ENCODE data around the gene TSPEAR.

The TSPEAR gene

GRCh38 chr21:44511938-44512275, 199.5 kb downstream of the TSPEAR start:
- Histone ChIP-seq H3K4me1 (ENCODE audit: insufficient read depth, low read length, severe bottlenecking) (no peaks in the 10 kb centered on the region), H2AFZ (ENCODE audit: low read length) (no peak overlapping the region), H3K36me3 (ENCODE audit: insufficient read depth, low read length) (no peaks in the 10 kb centered on the region), H3K79me2 (ENCODE audit: insufficient read depth, low read length) (no peaks in the 10 kb centered on the region), H3K9me3 (ENCODE audit: low read length) (no peaks in the 10 kb centered on the region), H3K27me3 (ENCODE audit: insufficient read depth, low read length) (no peaks in the 10 kb centered on the region; the same call in 1 of the 2 replicates), H3K27ac (ENCODE audit: low read depth, low read length, poor library complexity, severe bottlenecking) (no peak overlapping the region), H4K20me1 (ENCODE audit: insufficient read depth, low read length) (no peaks in the 10 kb centered on the region), H3K9ac (ENCODE audit: low read length) (no peak overlapping the region), H3K9me2 (ENCODE audit: low read depth, low read length) (no peaks in the 10 kb centered on the region), H3K4me2 (ENCODE audit: low read length) (no peak overlapping the region), H3K4me3 (ENCODE audit: low read depth, low read length, poor library complexity, severe bottlenecking) (no peak overlapping the region), H3F3A (ENCODE audit: insufficient read depth, low read length) (no peaks in the 10 kb centered on the region)
- no peak for TF ChIP-seq EZH2 (IDR thresholded peaks at IDR 0.05; ENCODE audit: borderline replicate concordance, low read length)
- TF ChIP-seq, protein P1, sequence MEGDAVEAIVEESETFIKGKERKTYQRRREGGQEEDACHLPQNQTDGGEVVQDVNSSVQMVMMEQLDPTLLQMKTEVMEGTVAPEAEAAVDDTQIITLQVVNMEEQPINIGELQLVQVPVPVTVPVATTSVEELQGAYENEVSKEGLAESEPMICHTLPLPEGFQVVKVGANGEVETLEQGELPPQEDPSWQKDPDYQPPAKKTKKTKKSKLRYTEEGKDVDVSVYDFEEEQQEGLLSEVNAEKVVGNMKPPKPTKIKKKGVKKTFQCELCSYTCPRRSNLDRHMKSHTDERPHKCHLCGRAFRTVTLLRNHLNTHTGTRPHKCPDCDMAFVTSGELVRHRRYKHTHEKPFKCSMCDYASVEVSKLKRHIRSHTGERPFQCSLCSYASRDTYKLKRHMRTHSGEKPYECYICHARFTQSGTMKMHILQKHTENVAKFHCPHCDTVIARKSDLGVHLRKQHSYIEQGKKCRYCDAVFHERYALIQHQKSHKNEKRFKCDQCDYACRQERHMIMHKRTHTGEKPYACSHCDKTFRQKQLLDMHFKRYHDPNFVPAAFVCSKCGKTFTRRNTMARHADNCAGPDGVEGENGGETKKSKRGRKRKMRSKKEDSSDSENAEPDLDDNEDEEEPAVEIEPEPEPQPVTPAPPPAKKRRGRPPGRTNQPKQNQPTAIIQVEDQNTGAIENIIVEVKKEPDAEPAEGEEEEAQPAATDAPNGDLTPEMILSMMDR (IDR thresholded peaks at IDR 0.05; ENCODE audit: low read length) = no peak

DNA sequence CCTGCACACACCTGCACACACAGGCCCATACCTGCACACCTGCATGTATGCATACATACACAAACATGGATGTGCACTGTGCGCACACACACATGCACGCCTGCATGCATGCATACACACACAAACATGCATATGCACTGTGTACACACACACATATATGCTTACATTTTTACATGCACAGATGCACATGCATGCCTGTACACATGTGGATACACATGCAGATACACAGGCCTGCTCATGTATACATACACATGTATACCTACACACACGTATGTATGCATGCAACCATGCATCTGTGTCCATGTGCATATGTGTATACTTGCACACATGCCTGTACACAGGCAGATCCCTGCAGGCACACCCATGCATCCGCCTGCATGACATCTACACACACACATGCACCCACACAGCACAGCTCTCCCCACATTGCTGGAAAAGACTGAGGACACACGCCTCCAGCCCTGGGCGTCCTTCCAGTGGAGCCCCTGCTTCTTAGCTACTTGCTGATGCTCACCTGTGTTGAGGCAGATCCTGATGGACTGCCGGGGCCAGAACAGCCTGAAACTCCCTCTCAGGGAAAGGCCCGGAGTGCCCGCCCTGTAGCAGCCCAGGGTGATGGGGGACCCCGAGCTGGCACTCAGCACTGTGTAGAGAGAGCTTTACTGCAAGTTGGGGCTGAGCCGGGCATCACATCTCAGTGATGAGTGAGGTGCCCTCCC, 200.0 kb downstream of the TSPEAR start:
- no peaks in the 10 kb centered on the region for H3K4me1 ChIP-seq (ENCODE audit: insufficient read depth, low read length, severe bottlenecking)
- H3K27me3 ChIP-seq (ENCODE audit: insufficient read depth, low read length) = no peaks in the 10 kb centered on the region; the same call in 1 of the 2 replicates
- no peaks in the 10 kb centered on the region for H4K20me1 ChIP-seq (ENCODE audit: insufficient read depth, low read length)
- no peak overlapping the region for H3K27ac ChIP-seq (ENCODE audit: low read depth, low read length, poor library complexity, severe bottlenecking)
- no peak overlapping the region for H3K4me2 ChIP-seq (ENCODE audit: low read length)
- H2AFZ ChIP-seq (ENCODE audit: low read length) = no peak overlapping the region
- H3K9me2 ChIP-seq (ENCODE audit: low read depth, low read length) = no peaks in the 10 kb centered on the region
- H3K36me3 ChIP-seq (ENCODE audit: insufficient read depth, low read length) = no peaks in the 10 kb centered on the region
- H3K4me3 ChIP-seq (ENCODE audit: low read depth, low read length, poor library complexity, severe bottlenecking) = no peak overlapping the region
- no peaks in the 10 kb centered on the region for H3F3A ChIP-seq (ENCODE audit: insufficient read depth, low read length)
- TF ChIP-seq, protein P1 (IDR thresholded peaks at IDR 0.05; ENCODE audit: low read length) = no peak
- TF ChIP-seq EZH2 (IDR thresholded peaks at IDR 0.05; ENCODE audit: borderline replicate concordance, low read length) = no peak
- H3K9me3 ChIP-seq (ENCODE audit: low read length) = no peaks in the 10 kb centered on the region
- H3K9ac ChIP-seq (ENCODE audit: low read length) = no peak overlapping the region
- no peaks in the 10 kb centered on the region for H3K79me2 ChIP-seq (ENCODE audit: insufficient read depth, low read length)

DNA sequence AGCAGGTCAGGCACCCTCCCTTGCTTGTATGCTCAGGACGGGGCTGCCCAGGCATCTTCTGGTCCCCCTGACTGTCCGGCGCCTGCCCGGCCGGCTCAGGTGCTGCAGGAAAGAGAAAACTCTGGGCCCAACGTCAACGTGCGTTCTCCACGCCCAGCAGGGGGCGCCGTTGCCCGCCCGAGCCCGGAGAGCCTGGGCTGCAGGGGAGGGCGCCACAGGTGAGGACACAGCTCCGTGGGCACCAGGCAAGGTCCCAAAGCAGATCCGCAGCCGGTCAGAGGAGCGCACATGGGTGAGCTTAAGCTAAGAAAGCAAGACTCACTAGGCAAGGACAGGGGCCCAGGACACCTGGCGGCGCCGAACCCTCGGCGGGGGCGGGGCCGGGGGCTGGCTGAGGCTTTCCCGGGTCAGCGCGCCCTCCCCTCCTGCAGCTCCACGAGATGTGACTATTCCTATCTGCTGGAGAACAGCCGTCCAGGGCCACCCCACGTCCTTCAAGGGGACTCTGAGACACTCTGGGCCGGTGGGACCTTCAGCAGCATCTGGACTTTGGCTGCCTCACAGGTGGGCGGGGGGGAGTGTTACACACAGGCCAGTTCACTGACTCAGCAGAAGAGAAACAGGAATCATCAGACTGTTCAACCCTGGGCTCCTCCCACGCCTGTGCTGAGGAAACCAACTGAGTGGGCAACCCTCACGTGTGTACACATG, 200.7 kb downstream of the TSPEAR start:
- Histone ChIP-seq H3K4me2 (ENCODE audit: low read length) (peak overlapping the region; percentile 27; the same call in 1 of the 2 replicates), H2AFZ (ENCODE audit: low read length) (no peak overlapping the region), H3K4me3 (ENCODE audit: low read depth, low read length, poor library complexity, severe bottlenecking) (no peak overlapping the region), H4K20me1 (ENCODE audit: insufficient read depth, low read length) (no peaks in the 10 kb centered on the region), H3K9ac (ENCODE audit: low read length) (no peak overlapping the region), H3K79me2 (ENCODE audit: insufficient read depth, low read length) (no peaks in the 10 kb centered on the region), H3K4me1 (ENCODE audit: insufficient read depth, low read length, severe bottlenecking) (no peaks in the 10 kb centered on the region), H3K9me2 (ENCODE audit: low read depth, low read length) (no peaks in the 10 kb centered on the region), H3K27me3 (ENCODE audit: insufficient read depth, low read length) (no peaks in the 10 kb centered on the region; the same call in 1 of the 2 replicates), H3F3A (ENCODE audit: insufficient read depth, low read length) (no peaks in the 10 kb centered on the region), H3K9me3 (ENCODE audit: low read length) (no peaks in the 10 kb centered on the region), H3K36me3 (ENCODE audit: insufficient read depth, low read length) (no peaks in the 10 kb centered on the region), H3K27ac (ENCODE audit: low read depth, low read length, poor library complexity, severe bottlenecking) (no peak overlapping the region)
- TF ChIP-seq, protein P1 (IDR thresholded peaks at IDR 0.05; ENCODE audit: low read length) = peak; percentile 87
- TF ChIP-seq EZH2 (IDR thresholded peaks at IDR 0.05; ENCODE audit: borderline replicate concordance, low read length) = no peak
